ENCODE measurements around the gene BANP. TPM values are rescaled to one million over a fixed set of nuclear protein-coding genes. Genes with fewer than 3 reads are reported as not detected.
"Not testable (repeated sequence)": the region's sequence is repeated elsewhere in the genome, so short reads cannot be mapped to it uniquely, and the experiment has no call there.

Gene BANP
- total RNA-seq, 8 experiments from 2014 or later: 12.9 to 28.1 (median 18.5) TPM

- peaks cover 2 to 14% of the 10 kb centered on the region in 2 donors for H3K4me1 ChIP-seq (replicated peaks in 1 of 2)
- H3K4me3 ChIP-seq; in situ Hi-C loops (cut with MboI; ENCODE audit: low pct_unique_long_range_greater_than_20kb in 2 of 9, low sequenced_read_pairs in 9 of 9, unreplicated experiment in 9 of 9); H3K27ac ChIP-seq: not testable (repeated sequence)
- 74 to 75% methylated on average over 2 to 4 of the region's 28 CpGs; no CpG with 5 or more reads in 8 of the 10 experiments for WGBS, 10 experiments
- peak in 4 of 8 experiments; percentile 42 to 82 (median 64) for ATAC-seq (replicated peaks in 6 of 8)
Observed at GRCh38 chr16:88040196-88040876, 89.1 kb downstream of the BANP start.

GRCh38 chr16:88040877-88041244 is 89.6 kb downstream of the BANP start:
- ATAC-seq (replicated peaks in 6 of 8); H3K4me3 ChIP-seq; H3K27ac ChIP-seq; in situ Hi-C loops (cut with MboI; ENCODE audit: low pct_unique_long_range_greater_than_20kb in 2 of 9, low sequenced_read_pairs in 9 of 9, unreplicated experiment in 9 of 9): not testable (repeated sequence)
- WGBS, 10 experiments: no CpG with 5 or more reads among the region's 5 CpGs
- H3K4me1 ChIP-seq (replicated peaks in 1 of 2): peaks cover 2 to 10% of the 10 kb centered on the region in 2 donors

- H3K27ac ChIP-seq; in situ Hi-C loops (cut with MboI; ENCODE audit: low pct_unique_long_range_greater_than_20kb in 2 of 9, low sequenced_read_pairs in 9 of 9, unreplicated experiment in 9 of 9); ATAC-seq (replicated peaks in 6 of 8); H3K4me3 ChIP-seq; H3K4me1 ChIP-seq (replicated peaks in 1 of 2): not testable (repeated sequence)
- WGBS, 10 experiments: no CpG with 5 or more reads among the region's 11 CpGs
Observed at GRCh38 chr16:88041506-88041905, 90.3 kb downstream of the BANP start.

- H3K27ac ChIP-seq; H3K4me1 ChIP-seq (replicated peaks in 1 of 2); in situ Hi-C loops (cut with MboI; ENCODE audit: low pct_unique_long_range_greater_than_20kb in 2 of 9, low sequenced_read_pairs in 9 of 9, unreplicated experiment in 9 of 9); H3K4me3 ChIP-seq; ATAC-seq (replicated peaks in 6 of 8): not testable (repeated sequence)
- WGBS, 10 experiments: 82 to 100% (median 91%) methylated on average over 2 to 6 of the region's 18 CpGs; no CpG with 5 or more reads in 5 of the 10 experiments
Observed at GRCh38 chr16:88041986-88042562, 90.8 kb downstream of the BANP start.

GRCh38 chr16:88043208-88043910 is 92.1 kb downstream of the BANP start:
- in situ Hi-C loops (cut with MboI; ENCODE audit: low pct_unique_long_range_greater_than_20kb in 2 of 9, low sequenced_read_pairs in 9 of 9, unreplicated experiment in 9 of 9); H3K27ac ChIP-seq; H3K4me3 ChIP-seq; H3K4me1 ChIP-seq (replicated peaks in 1 of 2): not testable (repeated sequence)
- peak in 5 of 8 experiments; percentile 29 to 63 (median 54) for ATAC-seq (replicated peaks in 6 of 8)
- WGBS, 10 experiments: 27 to 100% (median 60%) methylated on average over 2 to 4 of the region's 8 CpGs; no CpG with 5 or more reads in 4 of the 10 experiments

GRCh38 chr16:88044121-88044581 is 92.9 kb downstream of the BANP start:
- ATAC-seq (replicated peaks in 6 of 8); H3K4me1 ChIP-seq (replicated peaks in 1 of 2); in situ Hi-C loops (cut with MboI; ENCODE audit: low pct_unique_long_range_greater_than_20kb in 2 of 9, low sequenced_read_pairs in 9 of 9, unreplicated experiment in 9 of 9); H3K4me3 ChIP-seq; H3K27ac ChIP-seq: not testable (repeated sequence)
- WGBS, 10 experiments: 73 to 100% (median 96%) methylated on average over 4 to 9 of the region's 14 CpGs; no CpG with 5 or more reads in 4 of the 10 experiments

- ATAC-seq (replicated peaks in 6 of 8); in situ Hi-C loops (cut with MboI; ENCODE audit: low pct_unique_long_range_greater_than_20kb in 2 of 9, low sequenced_read_pairs in 9 of 9, unreplicated experiment in 9 of 9); H3K27ac ChIP-seq; H3K4me3 ChIP-seq; H3K4me1 ChIP-seq (replicated peaks in 1 of 2): not testable (repeated sequence)
- 88 to 100% (median 100%) methylated on average over 1 to 4 of the region's 11 CpGs; no CpG with 5 or more reads in 6 of the 10 experiments for WGBS, 10 experiments
Observed at GRCh38 chr16:88045361-88045760, 94.1 kb downstream of the BANP start.

- H3K27ac ChIP-seq: no peak overlapping the region
- H3K4me3 ChIP-seq: no peak overlapping the region
- no peak for ATAC-seq (replicated peaks in 6 of 8)
- 89 to 100% (median 92%) methylated on average over 1 to 11 of the region's 18 CpGs; no CpG with 5 or more reads in 5 of the 10 experiments for WGBS, 10 experiments
- peaks cover 0 to 3% of the 10 kb centered on the region in 2 donors for H3K4me1 ChIP-seq (replicated peaks in 1 of 2)
- in situ Hi-C loops (cut with MboI; ENCODE audit: low pct_unique_long_range_greater_than_20kb in 2 of 9, low sequenced_read_pairs in 9 of 9, unreplicated experiment in 9 of 9): no loop called here
Observed at GRCh38 chr16:88045820-88046303, 94.6 kb downstream of the BANP start.

- H3K4me1 ChIP-seq (replicated peaks in 1 of 2): peaks cover 0 to 3% of the 10 kb centered on the region in 2 donors
- no peak overlapping the region for H3K27ac ChIP-seq
- 67 to 100% (median 100%) methylated on average over 1 to 3 of the region's 3 CpGs; no CpG with 5 or more reads in 4 of the 10 experiments for WGBS, 10 experiments
- in situ Hi-C loops (cut with MboI; ENCODE audit: low pct_unique_long_range_greater_than_20kb in 2 of 9, low sequenced_read_pairs in 9 of 9, unreplicated experiment in 9 of 9): no loop called here
- H3K4me3 ChIP-seq: no peak overlapping the region
- no peak for ATAC-seq (replicated peaks in 6 of 8)
Observed at GRCh38 chr16:88047462-88047861, 96.2 kb downstream of the BANP start.

GRCh38 chr16:88048985-88049384 is 97.8 kb downstream of the BANP start:
- in situ Hi-C loops (cut with MboI; ENCODE audit: low pct_unique_long_range_greater_than_20kb in 2 of 9, low sequenced_read_pairs in 9 of 9, unreplicated experiment in 9 of 9): no loop called here
- no peaks in the 10 kb centered on the region for H3K4me1 ChIP-seq (replicated peaks in 1 of 2)
- H3K27ac ChIP-seq: no peak overlapping the region
- ATAC-seq (replicated peaks in 6 of 8): no peak
- no peak overlapping the region for H3K4me3 ChIP-seq
- 73 to 97% (median 90%) methylated on average over 2 to 14 of the region's 15 CpGs; no CpG with 5 or more reads in 5 of the 10 experiments for WGBS, 10 experiments

GRCh38 chr16:88049561-88050545 is 98.6 kb downstream of the BANP start:
- Histone ChIP-seq H3K4me1 (replicated peaks in 1 of 2) (no peaks in the 10 kb centered on the region), H3K27ac (no peak overlapping the region), H3K4me3 (no peak overlapping the region)
- in situ Hi-C loops (cut with MboI; ENCODE audit: low pct_unique_long_range_greater_than_20kb in 2 of 9, low sequenced_read_pairs in 9 of 9, unreplicated experiment in 9 of 9): no loop called here
- ATAC-seq (replicated peaks in 6 of 8): no peak
- 78 to 100% (median 91%) methylated on average over 1 to 14 of the region's 25 CpGs; no CpG with 5 or more reads in 1 of the 10 experiments for WGBS, 10 experiments

- Histone ChIP-seq H3K27ac (no peak overlapping the region), H3K4me3 (no peak overlapping the region), H3K4me1 (replicated peaks in 1 of 2) (no peaks in the 10 kb centered on the region)
- ATAC-seq (replicated peaks in 6 of 8): no peak
- in situ Hi-C loops (cut with MboI; ENCODE audit: low pct_unique_long_range_greater_than_20kb in 2 of 9, low sequenced_read_pairs in 9 of 9, unreplicated experiment in 9 of 9): no loop called here
- 83 to 100% (median 100%) methylated on average over 2 to 6 of the region's 22 CpGs; no CpG with 5 or more reads in 5 of the 10 experiments for WGBS, 10 experiments
Observed at GRCh38 chr16:88050952-88051660, 99.9 kb downstream of the BANP start.

All from motor neuron (in vitro differentiated cells).